Colonic mucosa (tissue), 4 donors: ENCODE data around the gene GTSE1. TPM values are rescaled to one million over a fixed set of nuclear protein-coding genes. Genes with fewer than 3 reads are reported as not detected.

Experiments used
- DNase-seq: peaks from one replicate; pipeline ENCODE4 v3.0.0-alpha.2; 2020
- H3K27ac ChIP-seq: fragments of 200-600 bp; one replicate; pipeline ENCODE4 v1.8.0; 2021
- H3K27me3 ChIP-seq: fragments of 200-600 bp; one replicate; pipeline ENCODE4 v1.8.0; 2021
- H3K36me3 ChIP-seq: fragments of 200-600 bp; one replicate; pipeline ENCODE4 v1.8.0; 2021
- H3K4me1 ChIP-seq: fragments of 200-600 bp; one replicate; pipeline ENCODE4 v1.8.0; 2021; ENCODE audit warnings: mild to moderate bottlenecking
- H3K4me3 ChIP-seq: fragments of 200-600 bp; one replicate; pipeline ENCODE4 v1.8.0; 2021
- H3K9ac ChIP-seq, 2 donors: one replicate each; pipeline ENCODE4 v1.7.0; 2013; ENCODE audit warnings: control low read depth in 2 of 2, low read depth in 2 of 2, low read length in 2 of 2
- H3K9me3 ChIP-seq: fragments of 200-600 bp; one replicate; pipeline ENCODE4 v1.8.0; 2021
- CTCF ChIP-seq: fragments of 200-600 bp; IDR thresholded peaks from one replicate; pipeline ENCODE4 v1.8.0; 2022; ENCODE audit warnings: antibody characterized with exemption, mild to moderate bottlenecking
- intact Hi-C: fragments of 100-400 bp; cut with DNase I; formaldehyde crosslinking; loops from one replicate; pipeline ENCODE4 v1.14.1; 2022
- total RNA-seq, 2 donors: library from RNA; stranded (reverse); fragmentation: NEBNext Ultra II Directional in 1 of 2; extraction: Animal tissue kit (Norgen Biotek cat#: 25700) in 1 of 2; gene quantifications; one replicate each; pipeline ENCODE4 v1.2.1, GENCODE V29; 2021
- donor health status: healthy.
- donor health status: DM: no; HTN: no; CAD: no.
- donor health status: DM: no; HTN: no; CAD: no.

GTSE1 gene
- total RNA-seq, 2 donors from 2014 or later, result 7.8 to 38.8 TPM

GRCh38 chr22:46272196-46272595, 24.5 kb upstream of the GTSE1 start:
- no peaks in the 10 kb centered on the region for H3K9me3 ChIP-seq
- peaks cover 4% of the 10 kb centered on the region for H3K36me3 ChIP-seq
- no peak overlapping the region for H3K9ac ChIP-seq
- no peak overlapping the region for H3K27ac ChIP-seq
- no peaks in the 10 kb centered on the region for H3K27me3 ChIP-seq
- DNase-seq, result no peak
- no peak for TF ChIP-seq CTCF
- intact Hi-C loops, result no loop called here
- H3K4me1 ChIP-seq, result peaks cover 4% of the 10 kb centered on the region
- no peak overlapping the region for H3K4me3 ChIP-seq

GRCh38 chr22:46272762-46273431, 23.8 kb upstream of the GTSE1 start:
- Histone ChIP-seq H3K9me3 (no peaks in the 10 kb centered on the region), H3K27ac (no peak overlapping the region), H3K4me3 (no peak overlapping the region), H3K9ac (no peak overlapping the region), H3K27me3 (no peaks in the 10 kb centered on the region), H3K4me1 (peaks cover 4% of the 10 kb centered on the region), H3K36me3 (peaks cover 4% of the 10 kb centered on the region)
- no peak for TF ChIP-seq CTCF
- intact Hi-C loops, result no loop called here
- no peak for DNase-seq

GRCh38 chr22:46273432-46274148, 23.1 kb upstream of the GTSE1 start:
- H3K4me3 ChIP-seq, result no peak overlapping the region
- no peak for DNase-seq
- H3K4me1 ChIP-seq, result peaks cover 4% of the 10 kb centered on the region
- H3K9ac ChIP-seq, result no peak overlapping the region
- H3K27me3 ChIP-seq, result no peaks in the 10 kb centered on the region
- no peak overlapping the region for H3K27ac ChIP-seq
- intact Hi-C loops, result no loop called here
- H3K36me3 ChIP-seq, result peaks cover 5% of the 10 kb centered on the region
- H3K9me3 ChIP-seq, result no peaks in the 10 kb centered on the region
- no peak for TF ChIP-seq CTCF

GRCh38 chr22:46274381-46274780, 22.3 kb upstream of the GTSE1 start:
- no peak overlapping the region for H3K27ac ChIP-seq
- H3K27me3 ChIP-seq, result no peaks in the 10 kb centered on the region
- H3K4me3 ChIP-seq, result no peak overlapping the region
- intact Hi-C loops, result no loop called here
- H3K9ac ChIP-seq, result no peak overlapping the region
- peaks cover 3% of the 10 kb centered on the region for H3K4me1 ChIP-seq
- peaks cover 13% of the 10 kb centered on the region for H3K36me3 ChIP-seq
- TF ChIP-seq CTCF, result no peak
- H3K9me3 ChIP-seq, result no peaks in the 10 kb centered on the region
- no peak for DNase-seq

DNA sequence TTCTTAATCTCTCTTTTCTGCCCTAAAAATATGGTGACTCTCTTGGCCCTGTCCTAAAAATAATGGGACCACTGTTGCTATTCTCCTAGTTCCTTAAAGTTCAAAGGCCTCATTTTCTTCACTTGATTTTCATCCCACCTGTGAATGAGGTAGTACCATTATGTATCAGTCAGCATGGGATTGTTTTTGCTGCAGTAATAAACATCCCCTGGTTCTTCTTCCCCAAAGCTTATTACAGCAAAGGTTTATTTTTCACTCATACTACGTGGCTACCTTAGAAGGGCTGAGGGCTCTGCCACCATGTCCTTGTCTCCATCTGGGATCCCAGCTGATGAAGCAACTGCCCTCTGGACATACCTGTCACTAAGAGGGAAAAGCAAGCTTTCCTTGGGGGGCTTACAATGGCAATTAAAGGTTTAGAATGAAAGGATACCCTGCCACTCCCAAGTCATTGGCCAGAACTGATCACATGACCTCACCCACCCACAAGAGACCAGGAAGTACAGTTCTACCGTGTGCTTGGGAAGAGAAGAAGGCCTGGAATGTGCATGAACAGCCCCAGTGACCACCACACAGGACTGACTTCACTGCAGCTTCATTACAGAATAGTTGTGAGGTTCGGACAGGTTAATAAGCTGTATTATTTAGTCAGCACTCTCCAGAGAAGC, 21.1 kb upstream of the GTSE1 start:
- no peaks in the 10 kb centered on the region for H3K4me1 ChIP-seq
- no peak overlapping the region for H3K4me3 ChIP-seq
- no peaks in the 10 kb centered on the region for H3K27me3 ChIP-seq
- H3K9ac ChIP-seq, result no peak overlapping the region
- no peaks in the 10 kb centered on the region for H3K9me3 ChIP-seq
- TF ChIP-seq CTCF, result no peak
- DNase-seq, result no peak
- H3K36me3 ChIP-seq, result peaks cover 23% of the 10 kb centered on the region
- intact Hi-C loops, result no loop called here
- no peak overlapping the region for H3K27ac ChIP-seq
